Calu3 (cell line): Measurements from ENCODE around the gene NR2C2AP. TPM values are rescaled to one million over a fixed set of nuclear protein-coding genes. Genes with fewer than 3 reads are reported as not detected.

Experiments
- BruUV-seq: library from RNA; stranded (reverse); fragments of 400-500 nt; replicated peaks from 2 replicates; lab custom pipeline; 2021; lab: Mats Ljungman, UMichigan
- CTCF ChIA-PET: fragments of 300-600 bp; sonication (Branson Sonifier 250); formaldehyde crosslinking; loops from one replicate; lab custom pipeline; 2022; ENCODE audit warnings: antibody characterized with exemption; lab: Charles Lee
- DNase-seq: peaks from one replicate; pipeline ENCODE4 v3.0.0; 2022
- H3K27ac Mint-ChIP-seq: one replicate; pipeline ENCODE4 v1.8.0; 2022; ENCODE audit warnings: mixed read lengths; ENCODE audit not compliant: unreplicated experiment
- H3K27me3 Mint-ChIP-seq: one replicate; pipeline ENCODE4 v1.8.0; 2022; ENCODE audit warnings: mixed read lengths; ENCODE audit not compliant: unreplicated experiment
- H3K36me3 Mint-ChIP-seq: one replicate; pipeline ENCODE4 v1.8.0; 2022; ENCODE audit warnings: mild to moderate bottlenecking, moderate library complexity, mixed read lengths; ENCODE audit not compliant: insufficient read depth, unreplicated experiment
- H3K4me1 Mint-ChIP-seq: one replicate; pipeline ENCODE4 v1.8.0; 2022; ENCODE audit warnings: mild to moderate bottlenecking, low read depth, mixed read lengths; ENCODE audit not compliant: unreplicated experiment
- H3K4me3 Mint-ChIP-seq: one replicate; pipeline ENCODE4 v1.8.0; 2022; ENCODE audit warnings: mild to moderate bottlenecking, low read depth, moderate library complexity, mixed read lengths; ENCODE audit not compliant: unreplicated experiment
- H3K9me3 Mint-ChIP-seq: one replicate; pipeline ENCODE4 v1.8.0; 2022; ENCODE audit warnings: low read depth, mixed read lengths; ENCODE audit not compliant: unreplicated experiment
- CTCF ChIP-seq: fragments of 200-600 bp; IDR thresholded peaks from one replicate; pipeline ENCODE4 v1.8.0; 2022; ENCODE audit warnings: antibody characterized with exemption; ENCODE audit not compliant: unreplicated experiment
- intact Hi-C: fragments of 100-400 bp; cut with micrococcal nuclease; formaldehyde crosslinking; loops from one replicate; pipeline ENCODE4 v1.10.0; 2022; ENCODE audit not compliant: unreplicated experiment
- total RNA-seq: library from RNA; stranded (reverse); gene quantifications from 2 replicates; pipeline ENCODE4 v1.2.3, GENCODE V29; 2022

Gene NR2C2AP
- total RNA-seq, 1 experiment from 2014 or later = 20.6 TPM

- H3K27ac Mint-ChIP-seq = no peak overlapping the region
- TF ChIP-seq CTCF = no peak
- intact Hi-C loops = no loop called here
- no peak for DNase-seq
- no peaks in the 10 kb centered on the region for H3K27me3 Mint-ChIP-seq
- no peaks in the 10 kb centered on the region for H3K9me3 Mint-ChIP-seq
- CTCF ChIA-PET = no interaction called here
- no peaks in the 10 kb centered on the region for H3K4me1 Mint-ChIP-seq
- no peak overlapping the region for H3K4me3 Mint-ChIP-seq
- H3K36me3 Mint-ChIP-seq = no peaks in the 10 kb centered on the region
- no TSS peak for BruUV-seq
Measured at GRCh38 chr19:19157808-19158207, 45.4 kb downstream of the NR2C2AP start.

DNA sequence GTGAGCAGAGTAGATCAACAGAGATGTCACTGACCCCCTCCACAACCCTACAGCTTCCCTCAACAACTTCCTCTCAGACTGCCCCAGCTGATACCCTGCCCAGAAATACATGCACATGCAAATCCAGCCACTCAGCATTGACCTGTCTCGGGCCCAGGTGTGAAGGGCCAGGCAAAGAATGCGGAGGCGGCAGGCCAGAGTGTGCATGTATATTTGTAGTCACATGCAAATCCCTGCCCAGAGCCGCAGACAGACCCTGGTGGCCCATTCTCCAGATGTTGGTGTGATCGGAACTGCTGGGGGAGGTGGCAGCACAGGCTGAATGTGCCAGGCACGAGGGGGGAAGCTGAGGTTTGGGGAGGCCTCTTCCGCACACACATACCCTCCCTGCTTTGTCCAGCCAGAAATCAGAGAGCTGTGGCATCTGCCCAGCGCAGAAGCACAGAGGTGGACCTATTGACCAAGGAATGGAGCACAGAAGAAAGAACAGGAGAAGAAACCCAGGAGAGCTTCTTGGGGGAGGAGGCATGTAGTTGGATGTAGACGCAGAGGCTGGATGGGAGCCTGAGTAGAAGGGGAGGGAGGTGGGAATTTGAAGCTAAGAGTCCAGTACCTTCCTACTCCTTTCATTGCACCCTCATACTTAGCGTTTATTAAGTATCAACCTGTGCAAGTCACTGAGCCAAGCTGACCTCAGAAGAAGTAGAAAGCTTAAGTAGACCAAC is 47.6 kb downstream of the NR2C2AP start:
- no peaks in the 10 kb centered on the region for H3K36me3 Mint-ChIP-seq
- H3K4me3 Mint-ChIP-seq = no peak overlapping the region
- no peaks in the 10 kb centered on the region for H3K9me3 Mint-ChIP-seq
- no TSS peak for BruUV-seq
- CTCF ChIA-PET = no interaction called here
- no peak for TF ChIP-seq CTCF
- H3K27me3 Mint-ChIP-seq = no peaks in the 10 kb centered on the region
- intact Hi-C loops = no loop called here
- DNase-seq = no peak
- no peaks in the 10 kb centered on the region for H3K4me1 Mint-ChIP-seq
- H3K27ac Mint-ChIP-seq = no peak overlapping the region

- intact Hi-C loops = no loop called here
- CTCF ChIA-PET = no interaction called here
- Mint-ChIP-seq H3K27ac (no peak overlapping the region), H3K4me1 (no peaks in the 10 kb centered on the region), H3K27me3 (no peaks in the 10 kb centered on the region), H3K9me3 (no peaks in the 10 kb centered on the region), H3K4me3 (no peak overlapping the region), H3K36me3 (no peaks in the 10 kb centered on the region)
- no peak for DNase-seq
- BruUV-seq = no TSS peak
- TF ChIP-seq CTCF = no peak
Measured at GRCh38 chr19:19154768-19155494, 48.3 kb downstream of the NR2C2AP start.

- Mint-ChIP-seq H3K27ac (no peak overlapping the region), H3K4me1 (no peaks in the 10 kb centered on the region), H3K27me3 (no peaks in the 10 kb centered on the region), H3K9me3 (no peaks in the 10 kb centered on the region), H3K4me3 (no peak overlapping the region), H3K36me3 (no peaks in the 10 kb centered on the region)
- no peak for DNase-seq
- intact Hi-C loops = no loop called here
- BruUV-seq = no TSS peak
- CTCF ChIA-PET = interaction anchor here (0.6 kb wide), 1 partner anchor 77 kb away, joined by 3 read pairs; no protein-coding TSS in a partner anchor
- TF ChIP-seq CTCF = no peak
Measured at GRCh38 chr19:19152668-19153384, 50.4 kb downstream of the NR2C2AP start.
